MCF 10A (cell line): ENCODE measurements around the gene PIK3R4. TPM values are rescaled to one million over a fixed set of nuclear protein-coding genes. Genes with fewer than 3 reads are reported as not detected.
A peak's percentile ranks its signal among the peaks of the same experiment; 100 is the strongest.

Source experiments
- BruUV-seq: library from RNA; stranded (reverse); fragments of 400-500 nt; replicated peaks from 2 replicates; lab custom pipeline; 2021; lab: Mats Ljungman, UMichigan
- CTCF ChIA-PET: fragments of 300-600 bp; sonication (Branson Sonifier 250); formaldehyde crosslinking; extraction: SDS; loops from one replicate; lab custom pipeline; 2021; ENCODE audit warnings: antibody characterized with exemption, inconsistent platforms; lab: Yijun Ruan, JAX
- POLR2A ChIA-PET: fragments of 300-600, 350-650 bp; sonication (Branson Sonifier 250); formaldehyde crosslinking; extraction: SDS; loops from one replicate; lab custom pipeline; 2020; ENCODE audit warnings: antibody characterized with exemption, inconsistent platforms; lab: Yijun Ruan, JAX
- DNase-seq: peaks from one replicate; pipeline ENCODE4 v3.0.0-alpha.2; 2018; ENCODE audit not compliant: unreplicated experiment
- H3K27ac Mint-ChIP-seq: one replicate; pipeline ENCODE4 v1.8.0; 2022; ENCODE audit warnings: mild to moderate bottlenecking, low read depth, mixed read lengths; ENCODE audit not compliant: unreplicated experiment
- H3K27me3 Mint-ChIP-seq: one replicate; pipeline ENCODE4 v1.8.0; 2022; ENCODE audit warnings: mixed read lengths; ENCODE audit not compliant: insufficient read depth, unreplicated experiment
- H3K36me3 Mint-ChIP-seq: one replicate; pipeline ENCODE4 v1.8.0; 2022; ENCODE audit warnings: mild to moderate bottlenecking, moderate library complexity, mixed read lengths; ENCODE audit not compliant: insufficient read depth, unreplicated experiment
- H3K4me1 Mint-ChIP-seq: one replicate; pipeline ENCODE4 v1.8.0; 2022; ENCODE audit warnings: mixed read lengths; ENCODE audit not compliant: insufficient read depth, unreplicated experiment
- H3K4me3 Mint-ChIP-seq: one replicate; pipeline ENCODE4 v1.8.0; 2022; ENCODE audit warnings: mild to moderate bottlenecking, moderate library complexity, mixed read lengths; ENCODE audit not compliant: unreplicated experiment
- H3K9me3 Mint-ChIP-seq: one replicate; pipeline ENCODE4 v1.8.0; 2022; ENCODE audit warnings: mixed read lengths; ENCODE audit not compliant: unreplicated experiment
- intact Hi-C: fragments of 100-400 bp; cut with micrococcal nuclease; formaldehyde crosslinking; loops from 2 replicates; pipeline ENCODE4 v1.14.1; 2022
- total RNA-seq: library from RNA; stranded (reverse); gene quantifications from 2 replicates; pipeline ENCODE4 v1.2.3, GENCODE V29; 2022
- TF ChIP-seq, protein P1 (sequence below): fragments of 200-600 bp; IDR thresholded peaks from one replicate; pipeline ENCODE4 v1.8.0; 2022; ENCODE audit warnings: antibody characterized with exemption, mild to moderate bottlenecking; ENCODE audit not compliant: unreplicated experiment

Gene PIK3R4
- total RNA-seq, 1 experiment from 2014 or later, result 16.2 TPM

DNA sequence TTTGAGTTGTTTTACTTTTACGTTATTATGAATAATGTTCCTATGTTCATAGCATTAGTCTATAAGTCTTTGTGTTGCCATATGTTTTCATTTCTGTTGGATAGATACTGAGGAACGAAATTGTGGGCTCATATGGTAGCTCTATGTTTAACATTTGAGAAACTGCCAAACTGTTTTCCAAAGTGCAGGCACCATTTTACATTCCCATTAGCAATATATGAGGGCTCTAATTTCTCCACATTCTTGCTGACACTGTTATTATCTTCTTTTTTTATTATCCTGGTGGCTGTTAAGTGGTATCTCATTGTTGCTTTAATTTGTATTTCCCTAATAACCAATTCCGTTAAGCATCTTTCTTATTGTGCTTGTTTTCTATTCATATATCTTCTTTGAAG, 1.8 kb upstream of the PIK3R4 start:
- Mint-ChIP-seq H3K9me3 (no peaks in the 10 kb centered on the region), H3K4me1 (peaks cover 4% of the 10 kb centered on the region), H3K27me3 (no peaks in the 10 kb centered on the region), H3K27ac (no peak overlapping the region), H3K4me3 (peak overlapping the region; percentile 79), H3K36me3 (peaks cover 3% of the 10 kb centered on the region)
- no peak for DNase-seq
- ChIA-PET CTCF (interaction anchor here (0.7 to 1.4 kb wide), 3 partner anchors 12 to 148 kb away, joined by 3 to 5 read pairs (median 4); no protein-coding TSS in a partner anchor), POLR2A (interaction anchor here (5.8 kb wide), 1 partner anchor 146 kb away, joined by 62 read pairs; the partner anchor contains the start of gene ATP2C1)
- intact Hi-C loops, result no loop called here
- TF ChIP-seq, protein P1, sequence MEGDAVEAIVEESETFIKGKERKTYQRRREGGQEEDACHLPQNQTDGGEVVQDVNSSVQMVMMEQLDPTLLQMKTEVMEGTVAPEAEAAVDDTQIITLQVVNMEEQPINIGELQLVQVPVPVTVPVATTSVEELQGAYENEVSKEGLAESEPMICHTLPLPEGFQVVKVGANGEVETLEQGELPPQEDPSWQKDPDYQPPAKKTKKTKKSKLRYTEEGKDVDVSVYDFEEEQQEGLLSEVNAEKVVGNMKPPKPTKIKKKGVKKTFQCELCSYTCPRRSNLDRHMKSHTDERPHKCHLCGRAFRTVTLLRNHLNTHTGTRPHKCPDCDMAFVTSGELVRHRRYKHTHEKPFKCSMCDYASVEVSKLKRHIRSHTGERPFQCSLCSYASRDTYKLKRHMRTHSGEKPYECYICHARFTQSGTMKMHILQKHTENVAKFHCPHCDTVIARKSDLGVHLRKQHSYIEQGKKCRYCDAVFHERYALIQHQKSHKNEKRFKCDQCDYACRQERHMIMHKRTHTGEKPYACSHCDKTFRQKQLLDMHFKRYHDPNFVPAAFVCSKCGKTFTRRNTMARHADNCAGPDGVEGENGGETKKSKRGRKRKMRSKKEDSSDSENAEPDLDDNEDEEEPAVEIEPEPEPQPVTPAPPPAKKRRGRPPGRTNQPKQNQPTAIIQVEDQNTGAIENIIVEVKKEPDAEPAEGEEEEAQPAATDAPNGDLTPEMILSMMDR, result no peak
- no TSS peak for BruUV-seq

DNA sequence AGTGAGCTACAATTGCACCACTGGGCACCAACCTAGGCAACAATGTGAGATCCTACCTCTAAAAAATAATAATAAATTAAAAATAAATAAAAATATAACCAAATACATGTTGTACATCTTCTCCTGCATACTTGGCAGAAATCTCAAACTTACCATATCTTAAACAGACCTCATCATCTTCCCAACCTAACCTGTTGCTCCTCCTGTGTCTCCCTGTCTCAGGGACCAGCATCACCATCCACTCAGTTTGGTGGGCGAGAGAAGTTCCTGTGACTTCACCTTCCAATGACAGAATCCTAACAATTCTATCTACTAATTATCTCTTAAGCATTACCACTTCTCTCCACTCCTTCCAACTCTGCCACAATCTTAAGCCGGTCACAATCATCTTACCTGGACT, 3.3 kb downstream of the PIK3R4 start:
- DNase-seq, result no peak
- POLR2A ChIA-PET, result interaction anchor here (0.5 to 1.8 kb wide), 2 partner anchors 150 to 1682 kb away, joined by 3 to 6 read pairs; partner anchors contain the start of gene ATP2C1
- peaks cover 26% of the 10 kb centered on the region for H3K36me3 Mint-ChIP-seq
- H3K27ac Mint-ChIP-seq, result peak overlapping the region; percentile 73
- CTCF ChIA-PET, result interaction anchor here (0.6 kb wide), 1 partner anchor 295 kb away, joined by 3 read pairs; no protein-coding TSS in a partner anchor
- TF ChIP-seq, protein P1, result no peak
- H3K9me3 Mint-ChIP-seq, result no peaks in the 10 kb centered on the region
- no peak overlapping the region for H3K4me3 Mint-ChIP-seq
- BruUV-seq, result no TSS peak
- H3K4me1 Mint-ChIP-seq, result peaks cover 20% of the 10 kb centered on the region
- no peaks in the 10 kb centered on the region for H3K27me3 Mint-ChIP-seq
- intact Hi-C loops, result no loop called here

DNA sequence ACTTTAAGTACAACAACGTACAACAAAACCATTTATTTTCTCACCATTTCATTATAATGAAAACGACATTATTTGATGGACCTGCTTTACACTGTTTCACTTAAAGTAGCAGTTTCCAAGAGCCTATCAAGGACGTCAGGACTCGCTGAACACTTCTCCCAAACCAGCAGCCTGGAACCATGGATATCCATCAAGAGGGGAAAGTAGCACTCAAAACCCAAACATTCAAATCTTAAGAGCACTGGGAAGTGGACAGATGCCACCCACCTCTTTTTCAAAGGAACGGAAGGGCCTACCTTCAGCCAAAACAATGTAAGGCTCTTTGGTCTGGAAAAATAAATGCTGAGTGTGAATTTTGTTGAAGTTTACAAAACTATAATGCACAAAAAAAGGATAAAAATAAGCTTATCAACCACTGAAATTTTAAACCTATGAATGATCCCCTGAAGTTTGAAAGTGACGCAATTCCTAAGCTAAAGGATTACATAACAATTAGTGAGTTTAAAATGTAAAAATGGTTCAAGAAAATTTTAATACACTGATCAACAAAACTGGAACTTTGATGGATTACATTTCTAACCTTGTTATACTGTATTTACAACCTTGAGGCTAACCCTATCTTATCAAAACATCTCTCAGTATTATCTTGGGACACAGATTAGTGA, 4.6 kb downstream of the PIK3R4 start:
- Mint-ChIP-seq H3K4me1 (peaks cover 29% of the 10 kb centered on the region), H3K27me3 (no peaks in the 10 kb centered on the region), H3K4me3 (no peak overlapping the region), H3K9me3 (no peaks in the 10 kb centered on the region), H3K36me3 (peaks cover 26% of the 10 kb centered on the region), H3K27ac (no peak overlapping the region)
- DNase-seq, result no peak
- no TSS peak for BruUV-seq
- TF ChIP-seq, protein P1, result no peak
- ChIA-PET POLR2A (interaction anchor here (1.8 kb wide), 1 partner anchor 151 kb away, joined by 6 read pairs; the partner anchor contains the start of gene ATP2C1), CTCF (interaction anchor here (1.7 kb wide), 1 partner anchor 151 kb away, joined by 7 read pairs; the partner anchor contains the start of gene ATP2C1)
- intact Hi-C loops, result no loop called here

DNA sequence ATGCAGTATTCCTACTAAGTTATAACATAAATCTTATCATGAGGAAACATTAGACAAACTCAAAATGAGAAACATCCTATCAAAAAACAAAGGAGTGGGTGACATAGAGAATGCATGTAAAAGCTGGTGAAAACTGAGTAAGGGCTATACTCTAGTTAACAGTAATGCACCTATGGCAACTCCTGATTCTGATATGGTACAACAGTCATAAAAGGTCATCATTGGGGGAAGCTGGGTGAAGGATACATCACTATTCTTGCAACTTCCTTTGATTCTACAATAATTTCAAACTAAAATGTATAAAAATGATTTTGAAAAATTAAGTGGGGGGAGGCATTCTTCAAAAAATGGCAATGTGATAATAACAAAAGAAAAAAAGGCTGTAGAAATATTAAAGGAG, 6.8 kb downstream of the PIK3R4 start:
- peaks cover 30% of the 10 kb centered on the region for H3K36me3 Mint-ChIP-seq
- H3K4me3 Mint-ChIP-seq, result no peak overlapping the region
- no peaks in the 10 kb centered on the region for H3K27me3 Mint-ChIP-seq
- ChIA-PET POLR2A (interaction anchor here (0.7 kb wide), 1 partner anchor 154 kb away, joined by 3 read pairs; the partner anchor contains the start of gene ATP2C1), CTCF (interaction anchor here (0.5 kb wide), 1 partner anchor 465 kb away, joined by 3 read pairs; no protein-coding TSS in a partner anchor)
- H3K9me3 Mint-ChIP-seq, result no peaks in the 10 kb centered on the region
- no TSS peak for BruUV-seq
- H3K27ac Mint-ChIP-seq, result no peak overlapping the region
- DNase-seq, result no peak
- H3K4me1 Mint-ChIP-seq, result peaks cover 29% of the 10 kb centered on the region
- intact Hi-C loops, result no loop called here
- TF ChIP-seq, protein P1, result no peak
